NCI-H2081 (cell line): ENCODE data around the gene DYNC2H1.
"Not testable (repeated sequence)": the region's sequence is repeated elsewhere in the genome, so short reads cannot be mapped to it uniquely, and the experiment has no call there.

ENCODE experiments used
- DNase-seq, 2 experiments: peaks; one replicate each; lab custom pipeline; 2025; lab: John Stamatoyannopoulos, UW

The DYNC2H1 gene

DNA sequence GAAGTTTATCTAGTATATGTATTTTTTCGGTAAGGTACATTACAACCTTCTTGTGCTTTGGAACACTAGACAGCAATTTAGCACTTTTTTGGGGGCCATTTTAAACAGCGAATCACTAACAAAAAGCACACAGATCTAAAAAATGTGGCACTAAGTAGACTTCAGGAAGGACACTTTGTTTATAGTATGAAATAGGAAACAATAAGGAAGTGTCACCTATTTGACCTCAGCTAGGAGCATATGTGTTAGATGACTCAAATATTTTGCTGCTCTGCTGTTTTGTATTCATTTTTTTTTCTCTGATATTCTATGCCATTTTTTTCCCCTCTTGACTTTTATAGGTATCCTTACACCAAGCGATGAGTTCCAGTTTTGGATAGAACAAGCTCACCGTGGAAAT is 5.6 kb downstream of the DYNC2H1 start:
- DNase-seq, result no peak

- DNase-seq, result no peak
Measured at GRCh38 chr11:103125462-103125861, 16.2 kb downstream of the DYNC2H1 start.

- DNase-seq, result not testable (repeated sequence)
Measured at GRCh38 chr11:103141986-103142385, 32.8 kb downstream of the DYNC2H1 start.

GRCh38 chr11:103147627-103148026 is 38.4 kb downstream of the DYNC2H1 start:
- DNase-seq, result no peak

GRCh38 chr11:103157542-103157941 is 48.3 kb downstream of the DYNC2H1 start:
- no peak for DNase-seq

DNA sequence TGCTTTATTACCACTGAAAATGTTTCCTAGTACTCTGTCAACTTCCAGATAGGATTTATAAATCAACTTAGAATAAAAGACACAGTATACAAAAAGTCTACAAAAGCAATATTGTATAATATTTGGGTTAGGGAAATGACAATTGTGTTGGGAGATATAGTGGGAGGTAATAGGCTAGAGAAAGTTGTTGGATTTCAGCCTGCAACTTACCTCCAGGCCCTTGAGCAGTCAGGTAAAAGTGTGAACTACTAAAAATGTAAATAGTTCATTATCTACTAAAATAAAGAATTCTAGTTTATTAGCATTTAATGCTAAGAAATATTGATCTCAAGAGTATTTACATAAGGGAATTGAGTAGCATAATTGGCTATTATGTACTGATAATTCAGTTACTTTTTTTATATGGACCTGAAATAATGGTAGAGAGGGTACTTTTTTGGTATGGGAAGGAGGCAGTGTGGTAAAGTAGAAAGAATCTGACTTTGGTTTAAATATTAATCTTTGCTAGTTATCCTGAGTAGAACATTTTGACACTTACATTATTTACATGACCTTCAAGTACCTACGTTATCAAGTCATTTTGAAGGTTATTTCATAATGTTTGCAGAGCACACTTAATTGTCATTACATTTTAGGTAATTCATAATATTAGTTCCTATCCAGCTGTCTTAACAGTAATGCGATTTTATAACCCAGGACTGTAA is 55.0 kb downstream of the DYNC2H1 start:
- no peak for DNase-seq

- DNase-seq, result no peak
Measured at GRCh38 chr11:103167166-103167565, 57.9 kb downstream of the DYNC2H1 start.

DNA sequence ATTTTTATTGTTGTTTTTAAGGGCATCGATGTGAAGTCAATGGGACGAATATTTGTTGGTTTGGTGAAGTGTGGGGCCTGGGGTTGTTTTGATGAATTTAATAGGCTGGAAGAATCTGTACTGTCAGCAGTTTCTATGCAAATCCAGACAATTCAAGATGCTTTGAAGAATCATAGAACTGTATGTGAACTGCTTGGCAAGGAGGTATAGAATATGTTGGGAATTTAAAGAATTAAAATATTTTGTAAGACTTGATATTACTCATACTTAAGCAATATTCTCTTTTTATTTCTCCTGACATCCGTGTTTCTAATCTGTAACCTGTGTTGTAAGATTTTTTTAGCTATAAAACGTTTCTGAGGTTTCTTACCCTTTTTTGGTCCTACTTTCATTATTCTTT is 61.6 kb downstream of the DYNC2H1 start:
- no peak for DNase-seq

GRCh38 chr11:103175461-103176129 is 66.4 kb downstream of the DYNC2H1 start:
- DNase-seq, result no peak

DNA sequence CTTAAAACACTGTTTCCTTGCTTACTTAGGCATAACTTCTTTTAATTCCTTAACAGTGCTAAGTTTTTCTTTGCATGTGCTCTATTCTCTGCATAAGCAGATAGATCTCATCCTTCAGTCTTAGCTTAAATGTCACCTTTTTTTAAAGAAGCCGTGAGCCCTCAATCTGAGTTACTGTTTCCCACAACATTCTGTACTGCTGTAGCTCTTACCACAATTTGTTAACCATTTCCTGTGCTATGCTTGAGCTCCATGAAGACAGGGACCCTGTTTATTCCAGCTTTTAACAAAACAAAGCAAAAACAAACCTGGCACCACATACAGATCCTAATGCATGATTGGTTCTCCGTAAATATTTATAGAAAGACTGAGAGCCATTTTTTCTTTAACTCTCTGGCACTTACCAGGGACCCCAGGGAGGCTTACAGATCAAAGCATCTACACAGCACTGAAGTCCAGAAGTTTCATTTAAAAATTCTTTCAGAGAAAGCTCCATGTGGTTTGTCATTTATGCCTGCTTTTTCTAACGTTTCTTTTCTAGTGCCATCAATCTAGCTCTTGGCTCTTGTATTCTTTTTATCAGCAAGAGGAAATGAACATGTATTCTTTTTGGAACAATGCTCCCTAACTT is 74.9 kb downstream of the DYNC2H1 start:
- no peak for DNase-seq

- DNase-seq, result peak; percentile 21 to 49
Measured at GRCh38 chr11:103202048-103202651, 92.9 kb downstream of the DYNC2H1 start.

- DNase-seq, result no peak
Measured at GRCh38 chr11:103210543-103210942, 101.3 kb downstream of the DYNC2H1 start.

DNA sequence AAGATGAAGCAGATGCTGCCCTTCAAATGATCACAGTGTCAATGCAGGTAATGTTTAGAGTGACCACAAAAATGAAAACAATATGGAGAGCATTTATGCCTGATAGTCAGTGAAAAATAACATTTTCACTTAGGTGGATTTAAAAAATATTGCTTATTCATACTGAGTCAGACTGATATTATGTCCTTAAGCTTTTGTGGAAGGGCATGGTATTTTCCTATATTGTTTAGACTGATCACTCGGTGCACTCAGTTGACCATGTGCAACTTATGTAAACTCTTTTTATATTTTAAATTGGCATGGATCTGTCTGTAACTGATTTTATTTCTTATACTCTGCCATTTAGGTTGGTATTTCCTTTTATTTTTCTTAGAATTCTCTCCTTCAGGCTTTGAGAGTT is 106.6 kb downstream of the DYNC2H1 start:
- no peak for DNase-seq

DNA sequence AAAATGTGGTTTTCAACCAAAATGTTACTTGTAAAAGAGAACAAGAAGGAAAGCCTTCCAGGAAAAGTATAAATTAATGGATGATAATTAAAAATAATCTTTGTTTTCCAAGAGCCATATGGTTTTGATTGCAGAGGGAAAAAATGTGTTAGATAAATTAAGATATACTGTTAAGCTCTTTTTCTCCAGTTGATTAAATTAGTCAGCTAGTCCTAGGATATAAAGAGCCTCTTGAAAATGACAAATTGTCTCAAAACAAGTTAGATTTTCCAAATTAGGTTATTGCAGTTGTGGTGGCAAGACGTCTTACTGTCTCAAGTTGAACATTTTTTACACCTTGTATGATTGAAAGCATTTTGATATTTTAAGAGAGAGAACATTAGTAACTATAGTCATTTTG is 110.9 kb downstream of the DYNC2H1 start:
- no peak for DNase-seq

- DNase-seq, result no peak
Measured at GRCh38 chr11:103222806-103223205, 113.6 kb downstream of the DYNC2H1 start.

- DNase-seq, result no peak
Measured at GRCh38 chr11:103228807-103229206, 119.6 kb downstream of the DYNC2H1 start.

GRCh38 chr11:103234974-103235373 is 125.7 kb downstream of the DYNC2H1 start:
- no peak for DNase-seq

DNA sequence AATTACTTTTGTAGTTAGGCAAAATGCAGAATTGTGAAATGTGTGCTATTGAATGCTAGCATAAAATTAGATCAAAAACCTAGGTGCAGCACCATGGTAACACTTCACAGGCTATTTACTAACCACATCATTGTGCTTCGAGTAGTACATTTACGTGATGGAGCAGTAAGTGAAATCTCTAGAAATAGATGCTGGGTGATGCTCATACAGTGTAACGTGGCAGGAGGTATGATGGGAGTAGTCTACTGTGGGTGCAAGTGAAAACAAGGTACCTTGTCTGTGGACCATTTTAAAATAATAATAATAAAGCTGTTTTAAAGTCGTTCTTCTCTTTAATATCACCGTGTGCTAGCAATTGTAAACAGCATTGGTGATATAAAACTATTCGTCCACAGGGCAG is 132.3 kb downstream of the DYNC2H1 start:
- DNase-seq, result no peak

GRCh38 chr11:103254123-103254522 is 144.9 kb downstream of the DYNC2H1 start:
- no peak for DNase-seq

- peak; percentile 29 to 47 for DNase-seq
Measured at GRCh38 chr11:103257360-103257759, 148.1 kb downstream of the DYNC2H1 start.

GRCh38 chr11:103266167-103266831 is 157.1 kb downstream of the DYNC2H1 start:
- no peak for DNase-seq

DNA sequence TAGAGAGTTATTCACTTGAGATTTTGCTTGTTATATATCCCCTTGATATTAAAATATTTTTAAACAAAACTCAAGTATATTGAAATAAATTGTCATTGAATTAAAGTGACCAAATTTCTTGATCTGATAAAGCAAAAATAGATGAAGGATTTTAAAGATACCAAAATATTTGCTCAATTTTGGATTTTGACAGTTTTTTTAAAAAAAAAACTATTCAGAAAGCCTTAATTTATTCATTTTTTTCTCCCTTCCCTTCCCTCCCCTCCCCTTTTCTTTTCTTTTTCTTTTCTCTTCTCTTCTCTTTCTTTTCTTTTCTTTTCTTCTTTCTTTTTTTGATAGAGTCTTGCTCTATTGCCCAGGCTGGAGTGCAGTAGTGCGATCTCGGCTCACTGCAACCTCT is 163.7 kb downstream of the DYNC2H1 start:
- no peak for DNase-seq
